SK-N-SH (cell line): ENCODE data around the gene CDK4.

Experiments
- CTCF ChIP-seq: fragments of 200-600 bp; sonication (generic); IDR thresholded peaks from 2 replicates; pipeline ENCODE4 v1.6.1; 2017; ENCODE audit warnings: antibody characterized with exemption, mild to moderate bottlenecking, moderate library complexity
- ELF1 ChIP-seq: IDR thresholded peaks from 2 replicates; pipeline ENCODE4 v1.4.0; 2012
- EP300 ChIP-seq, 2 experiments: IDR thresholded peaks; 2 replicates each; pipeline versions ENCODE4 v1.4.0 to v1.6.1; 2012; ENCODE audit warnings: borderline replicate concordance in 1 of 2, low read depth in 1 of 2, low read length in 1 of 2
- IRF3 ChIP-seq: fragments of 150-350 bp; IDR thresholded peaks from 2 replicates; pipeline ENCODE4 v1.6.1; 2016; ENCODE audit warnings: mild to moderate bottlenecking, low read depth, low read length
- MAX ChIP-seq: IDR thresholded peaks from 2 replicates; pipeline ENCODE4 v1.4.0; 2012; ENCODE audit warnings: low read depth
- NRF1 ChIP-seq: IDR thresholded peaks from 2 replicates; pipeline ENCODE4 v1.6.1; 2012; ENCODE audit warnings: low read depth, mild to moderate bottlenecking, low read length
- PBX3 ChIP-seq: IDR thresholded peaks from 2 replicates; pipeline ENCODE4; 2012
- RAD21 ChIP-seq: IDR thresholded peaks from 2 replicates; pipeline ENCODE4 v1.6.1; 2012; ENCODE audit warnings: mild to moderate bottlenecking, low read length
- REST ChIP-seq: IDR thresholded peaks from 2 replicates; pipeline ENCODE4 v1.6.1; 2012; ENCODE audit warnings: mild to moderate bottlenecking, low read depth, low read length, moderate library complexity
- RFX5 ChIP-seq: IDR thresholded peaks from 2 replicates; pipeline ENCODE4 v1.6.1; 2012; ENCODE audit warnings: mild to moderate bottlenecking, improper control_type of control experiment, low read length
- TCF12 ChIP-seq: IDR thresholded peaks from 2 replicates; pipeline ENCODE4 v1.4.0; 2012
- TEAD4 ChIP-seq: IDR thresholded peaks from 2 replicates; pipeline ENCODE4 v1.4.0; 2012; ENCODE audit warnings: mild to moderate bottlenecking, borderline replicate concordance; ENCODE audit not compliant: insufficient read depth
- USF2 ChIP-seq: fragments of 150-350 bp; IDR thresholded peaks from 2 replicates; pipeline ENCODE4 v1.6.1; 2017; ENCODE audit warnings: antibody characterized with exemption, low read length, low read depth, borderline replicate concordance

- no peak for TF ChIP-seq EP300 (IDR thresholded peaks at IDR 0.05; ENCODE audit: borderline replicate concordance in 1 of 2, low read depth in 1 of 2, low read length in 1 of 2)
- no peak for TF ChIP-seq PBX3
- TF ChIP-seq CTCF = no peak
- no peak for TF ChIP-seq TCF12
- TF ChIP-seq IRF3 = no peak
- TF ChIP-seq NRF1 = no peak
- TF ChIP-seq USF2 = no peak
- TF ChIP-seq MAX = no peak
- no peak for TF ChIP-seq TEAD4
- no peak for TF ChIP-seq RFX5
- no peak for TF ChIP-seq RAD21
- no peak for TF ChIP-seq REST
- no peak for TF ChIP-seq ELF1
Observed at GRCh38 chr12:57767876-57768275, 15.8 kb upstream of the CDK4 start.
